Breast epithelium (tissue), 4 donors: Measurements from ENCODE around the gene ADIPOR2. TPM values are rescaled to one million over a fixed set of nuclear protein-coding genes. Genes with fewer than 3 reads are reported as not detected.
"Not testable (repeated sequence)": the region's sequence is repeated elsewhere in the genome, so short reads cannot be mapped to it uniquely, and the experiment has no call there.

Source experiments
- DNase-seq, 2 donors: peaks; one replicate each; pipeline ENCODE4 v3.0.0-alpha.2; 2019; ENCODE audit warnings: low spot score in 2 of 2
- H3K27ac ChIP-seq, 2 donors: fragments of 200-600 bp; sonication (generic) in 1 of 2; one replicate each; pipeline ENCODE4 v1.5.1; 2016 to 2019; ENCODE audit warnings: mild to moderate bottlenecking in 1 of 2
- H3K27me3 ChIP-seq, 2 donors: fragments of 200-600 bp; sonication (generic) in 1 of 2; one replicate each; pipeline versions ENCODE4 v1.5.1 to v1.6.0; 2017 to 2019; ENCODE audit warnings: control low read depth in 1 of 2, mild to moderate bottlenecking in 1 of 2
- H3K36me3 ChIP-seq: fragments of 200-600 bp; one replicate; pipeline ENCODE4 v1.5.1; 2019
- H3K4me1 ChIP-seq, 2 donors: fragments of 200-600 bp; sonication (generic); one replicate each; pipeline ENCODE4 v1.5.1; 2016 to 2019; ENCODE audit warnings: control low read depth in 1 of 2
- H3K4me3 ChIP-seq, 3 donors: fragments of 200-600 bp; sonication (generic); 1 replicate in 2 of 3; 2 replicates in 1 of 3; pipeline ENCODE4 v1.5.1; 2016 to 2019; ENCODE audit warnings: mild to moderate bottlenecking in 3 of 3, moderate library complexity in 2 of 3
- H3K9me3 ChIP-seq, 2 donors: fragments of 200-600 bp; sonication (generic) in 1 of 2; one replicate each; pipeline ENCODE4 v1.5.1; 2016 to 2019; ENCODE audit warnings: control low read depth in 1 of 2
- CTCF ChIP-seq, 3 donors: fragments of 450-650 bp; IDR thresholded peaks; one replicate each; pipeline ENCODE4 v1.5.1; 2016 to 2017; ENCODE audit warnings: antibody characterized with exemption in 3 of 3, mild to moderate bottlenecking in 3 of 3, moderate library complexity in 3 of 3
- POLR2A ChIP-seq: fragments of 450-650 bp; IDR thresholded peaks from one replicate; pipeline ENCODE4 v1.6.1; 2016; ENCODE audit warnings: antibody characterized with exemption, mild to moderate bottlenecking, moderate library complexity
- POLR2AphosphoS5 ChIP-seq, 3 donors: sonication (generic); formaldehyde crosslinking; IDR thresholded peaks; one replicate each; pipeline ENCODE4 v1.6.1; 2017; ENCODE audit warnings: antibody characterized with exemption in 3 of 3
- intact Hi-C: fragments of 100-400 bp; cut with DNase I; formaldehyde crosslinking; loops from one replicate; pipeline ENCODE4 v1.15.1; 2023; ENCODE audit warnings: low total_unique reads
- total RNA-seq, 3 donors: library from RNA; depleted of rRNA; stranded (reverse); fragments of >200 nt; gene quantifications; one replicate each; pipeline ENCODE4 v1.1.0, GENCODE V29; 2016

Gene ADIPOR2
- total RNA-seq, 3 donors from 2014 or later: 44.3 to 58.2 (median 48.8) TPM

GRCh38 chr12:1692895-1693610 is 2.2 kb downstream of the ADIPOR2 start:
- no peaks in the 10 kb centered on the region for H3K36me3 ChIP-seq
- no peaks in the 10 kb centered on the region for H3K4me1 ChIP-seq
- H3K27ac ChIP-seq: no peak overlapping the region
- H3K27me3 ChIP-seq: no peaks in the 10 kb centered on the region
- DNase-seq: no peak
- H3K4me3 ChIP-seq: peak overlapping the region in 1 of 3 donors; percentile 93
- intact Hi-C loops: no loop called here
- H3K9me3 ChIP-seq: no peaks in the 10 kb centered on the region
- TF ChIP-seq POLR2A (no peak), POLR2AphosphoS5 (IDR thresholded peaks at IDR 0.05) (no peak), CTCF (IDR thresholded peaks at IDR 0.05) (no peak)

- H3K27me3 ChIP-seq, DNase-seq, H3K4me1 ChIP-seq, H3K9me3 ChIP-seq, intact Hi-C loops, H3K27ac ChIP-seq, H3K36me3 ChIP-seq, H3K4me3 ChIP-seq: not testable (repeated sequence)
Observed at GRCh38 chr12:1695097-1695496, 4.2 kb downstream of the ADIPOR2 start.

GRCh38 chr12:1695886-1696670 is 5.2 kb downstream of the ADIPOR2 start:
- H3K27me3 ChIP-seq: no peaks in the 10 kb centered on the region
- no peaks in the 10 kb centered on the region for H3K4me1 ChIP-seq
- no peak overlapping the region for H3K27ac ChIP-seq
- DNase-seq: no peak
- TF ChIP-seq CTCF (IDR thresholded peaks at IDR 0.05) (no peak), POLR2A (no peak), POLR2AphosphoS5 (IDR thresholded peaks at IDR 0.05) (no peak)
- H3K4me3 ChIP-seq: no peak overlapping the region
- no peaks in the 10 kb centered on the region for H3K36me3 ChIP-seq
- H3K9me3 ChIP-seq: no peaks in the 10 kb centered on the region
- intact Hi-C loops: no loop called here

GRCh38 chr12:1696800-1697199 is 5.9 kb downstream of the ADIPOR2 start:
- intact Hi-C loops: no loop called here
- no peak overlapping the region for H3K27ac ChIP-seq

GRCh38 chr12:1697271-1697670 is 6.4 kb downstream of the ADIPOR2 start:
- Histone ChIP-seq H3K4me1 (no peaks in the 10 kb centered on the region), H3K9me3 (no peaks in the 10 kb centered on the region), H3K27me3 (no peaks in the 10 kb centered on the region), H3K4me3 (no peak overlapping the region), H3K36me3 (no peaks in the 10 kb centered on the region), H3K27ac (no peak overlapping the region)
- no peak for DNase-seq
- TF ChIP-seq POLR2AphosphoS5 (IDR thresholded peaks at IDR 0.05): no peak
- intact Hi-C loops: no loop called here

More at GRCh38 chr12:1696800-1697199, 5.9 kb downstream of the ADIPOR2 start:
- no peaks in the 10 kb centered on the region for H3K36me3 ChIP-seq
- H3K4me1 ChIP-seq: no peaks in the 10 kb centered on the region
- TF ChIP-seq POLR2A (no peak), CTCF (IDR thresholded peaks at IDR 0.05) (no peak), POLR2AphosphoS5 (IDR thresholded peaks at IDR 0.05) (no peak)
- H3K27me3 ChIP-seq: no peaks in the 10 kb centered on the region
- no peaks in the 10 kb centered on the region for H3K9me3 ChIP-seq
- H3K4me3 ChIP-seq: no peak overlapping the region
- DNase-seq: no peak

- no peak overlapping the region for H3K4me3 ChIP-seq
- H3K4me1 ChIP-seq: no peaks in the 10 kb centered on the region
- no peak for DNase-seq
- intact Hi-C loops: no loop called here
- no peak for TF ChIP-seq POLR2A
- no peak overlapping the region for H3K27ac ChIP-seq
- no peaks in the 10 kb centered on the region for H3K36me3 ChIP-seq
- no peaks in the 10 kb centered on the region for H3K9me3 ChIP-seq
- no peaks in the 10 kb centered on the region for H3K27me3 ChIP-seq
Observed at GRCh38 chr12:1698720-1699119, 7.8 kb downstream of the ADIPOR2 start.
